Lower leg skin (tissue), 3 donors: ENCODE data around the gene TMEM37.

Experiments used
- CTCF ChIP-seq, 3 donors: fragments of 450-650 bp; IDR thresholded peaks; one replicate each; pipeline ENCODE4 v1.5.1; 2016; ENCODE audit warnings: antibody characterized with exemption in 3 of 3, mild to moderate bottlenecking in 3 of 3, moderate library complexity in 2 of 3
- POLR2A ChIP-seq, 2 donors: fragments of 450-650 bp; IDR thresholded peaks; one replicate each; pipeline ENCODE4 v1.6.1; 2016 to 2017; ENCODE audit warnings: antibody characterized with exemption in 2 of 2, mild to moderate bottlenecking in 1 of 2, moderate library complexity in 1 of 2

- TF ChIP-seq CTCF (IDR thresholded peaks at IDR 0.05) (no peak), POLR2A (IDR thresholded peaks at IDR 0.05) (no peak)
These were observed 6.6 kb upstream of the TMEM37 start for GRCh38 chr2:119425119-119425405.
